ENCODE measurements around the gene RPS14.
A peak's percentile ranks its signal among the peaks of the same experiment; 100 is the strongest.
"Not testable (repeated sequence)": the region's sequence is repeated elsewhere in the genome, so short reads cannot be mapped to it uniquely, and the experiment has no call there.

The RPS14 gene

DNA sequence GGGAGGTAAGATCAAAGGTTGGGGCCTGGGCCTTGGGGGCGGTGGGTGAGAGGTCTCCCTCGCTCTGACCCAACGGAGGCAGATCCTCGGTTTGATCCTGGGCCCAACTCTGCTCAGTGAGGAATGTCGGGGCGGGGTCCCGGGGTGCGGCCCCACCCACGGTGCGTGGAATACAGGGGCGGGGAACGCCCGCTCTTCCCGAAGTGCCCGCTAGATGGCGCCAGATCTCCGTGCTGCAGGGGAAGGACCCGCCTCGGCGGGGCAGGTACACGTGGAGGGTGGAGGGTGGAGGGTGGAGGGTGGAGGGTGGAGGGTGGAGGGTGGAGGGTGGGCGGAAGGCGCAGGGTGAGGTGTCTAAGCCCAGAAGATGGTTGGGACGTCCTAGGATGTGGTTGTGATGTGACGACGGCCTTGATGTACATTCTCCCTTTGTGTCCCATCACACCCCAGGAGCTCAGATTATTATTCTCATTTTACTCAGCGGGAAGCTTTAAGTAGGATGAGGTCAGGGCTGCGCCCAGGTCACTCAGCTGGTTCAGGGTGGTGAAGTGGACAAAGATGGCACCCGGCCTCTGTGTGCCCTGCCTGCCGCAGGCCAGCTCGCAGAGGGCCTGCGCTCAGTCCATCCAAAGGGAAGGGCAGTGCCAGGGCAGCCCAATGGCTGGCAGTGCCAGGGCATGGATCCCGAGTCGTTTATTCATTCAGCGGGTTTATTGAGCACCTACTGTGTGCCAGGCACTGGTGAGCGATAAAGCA, 9.4 kb upstream of the RPS14 start:
- DNase-seq (ENCODE audit: low spot score in 2 of 2) (peak; percentile 94 to 97), ATAC-seq (peak; percentile 89)
- Mint-ChIP-seq H3K9me3 (no peaks in the 10 kb centered on the region), H3K27ac (no peak overlapping the region), H3K36me3 (peaks cover 5% of the 10 kb centered on the region), H3K4me1 (peaks cover 13% of the 10 kb centered on the region), H3K4me3 (peak overlapping the region; percentile 46)

DNA sequence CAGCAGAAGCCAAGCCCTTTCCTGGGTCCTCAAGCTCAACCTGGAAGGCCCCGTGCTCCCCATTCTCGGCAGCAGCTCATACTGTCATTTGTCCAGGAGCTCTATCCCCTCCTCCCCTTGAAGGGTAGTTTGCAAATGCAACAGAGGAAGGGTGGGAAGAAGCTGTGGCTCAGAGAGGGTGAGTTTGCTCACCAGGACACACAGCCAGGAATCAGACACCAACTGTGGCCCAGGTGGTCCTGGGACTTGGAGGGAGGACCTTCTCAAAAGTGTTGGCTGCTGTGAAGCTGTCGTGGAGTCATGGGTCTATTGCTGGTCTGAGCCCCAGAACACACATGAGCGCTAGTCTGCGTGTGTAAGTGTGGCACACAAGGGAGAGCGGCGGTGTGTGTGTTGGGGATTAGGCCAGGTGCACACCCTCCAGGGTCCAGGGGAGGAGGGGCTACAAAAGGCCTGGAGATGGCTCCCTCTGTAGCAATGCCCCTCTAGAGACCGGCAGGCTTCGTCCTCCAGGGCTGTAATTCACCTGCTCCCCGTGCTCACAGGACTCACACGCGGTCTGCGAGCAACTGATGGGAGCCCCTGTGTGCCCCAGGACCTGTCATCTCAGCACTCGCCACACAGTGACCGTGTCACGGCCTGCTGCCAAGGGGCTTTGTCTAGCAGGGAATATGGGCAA, 8.2 kb upstream of the RPS14 start:
- Mint-ChIP-seq H3K9me3 (no peaks in the 10 kb centered on the region), H3K4me1 (peaks cover 13% of the 10 kb centered on the region), H3K36me3 (peaks cover 5% of the 10 kb centered on the region), H3K4me3 (peak overlapping the region; percentile 46), H3K27ac (peak overlapping the region; percentile 83)
- no peak for ATAC-seq
- DNase-seq (ENCODE audit: low spot score in 2 of 2), result no peak

DNA sequence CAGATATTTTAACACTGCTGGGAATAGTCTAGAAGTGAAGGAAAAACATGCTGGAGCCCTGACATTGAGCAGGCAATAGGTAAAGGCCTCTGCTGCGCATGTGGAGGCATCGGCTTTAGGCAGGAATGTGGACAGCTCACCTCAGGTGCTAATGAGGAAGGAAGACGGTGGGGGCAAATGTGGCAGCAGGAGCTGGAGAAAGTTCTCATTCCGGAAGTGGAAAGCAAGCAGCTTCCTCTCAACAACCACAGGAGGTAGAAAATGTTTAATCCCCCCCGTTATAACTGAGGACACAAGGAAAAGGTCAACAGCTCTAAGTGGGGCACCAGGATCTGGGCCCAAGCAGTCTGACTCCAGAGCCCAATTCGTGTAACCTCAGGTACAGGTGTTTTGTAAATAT, 7.6 kb upstream of the RPS14 start:
- ATAC-seq, result no peak
- Mint-ChIP-seq H3K4me3 (no peak overlapping the region), H3K9me3 (no peaks in the 10 kb centered on the region), H3K27ac (peak overlapping the region; percentile 83), H3K4me1 (peaks cover 13% of the 10 kb centered on the region), H3K36me3 (peaks cover 5% of the 10 kb centered on the region)
- DNase-seq (ENCODE audit: low spot score in 2 of 2), result no peak

DNA sequence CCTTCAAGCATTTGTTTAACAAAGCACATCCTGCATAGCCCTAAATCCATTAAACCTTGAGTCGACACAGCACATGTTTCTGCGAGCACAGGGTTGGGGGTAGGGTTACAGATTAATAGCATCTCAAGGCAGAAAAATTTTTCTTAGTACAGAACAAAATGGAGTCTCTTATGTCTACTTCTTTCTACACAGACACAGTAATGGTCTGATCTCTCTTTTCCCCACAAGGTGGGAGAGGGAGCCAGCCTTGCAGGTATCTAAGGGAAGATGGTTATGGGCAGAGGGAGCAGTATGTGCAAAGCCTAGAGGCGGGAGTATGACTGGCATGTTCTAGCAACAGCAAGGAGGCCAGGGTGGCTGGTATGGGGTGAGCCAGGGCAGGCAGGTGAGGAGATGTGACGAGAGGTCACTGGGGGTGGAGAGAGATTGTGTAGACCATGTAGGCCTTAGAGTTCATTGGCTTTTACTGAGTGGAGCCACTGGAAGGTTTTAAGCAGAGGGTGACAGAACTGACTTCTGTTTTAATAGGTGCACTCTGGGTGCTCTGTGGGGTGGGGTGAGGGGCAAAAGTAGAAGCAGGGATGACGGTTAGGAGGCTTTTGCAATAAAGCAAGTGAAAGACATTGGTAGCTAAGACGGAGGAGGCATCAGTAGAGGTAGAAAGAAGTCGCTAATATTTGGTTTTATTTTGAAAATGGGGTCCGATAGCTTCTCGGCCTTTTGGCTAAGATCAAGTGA, 5.1 kb upstream of the RPS14 start:
- H3K27ac Mint-ChIP-seq, result no peak overlapping the region
- peaks cover 13% of the 10 kb centered on the region for H3K36me3 Mint-ChIP-seq
- DNase-seq (ENCODE audit: low spot score in 2 of 2) (no peak), ATAC-seq (no peak)
- no peaks in the 10 kb centered on the region for H3K9me3 Mint-ChIP-seq
- peaks cover 13% of the 10 kb centered on the region for H3K4me1 Mint-ChIP-seq
- no peak overlapping the region for H3K4me3 Mint-ChIP-seq

DNA sequence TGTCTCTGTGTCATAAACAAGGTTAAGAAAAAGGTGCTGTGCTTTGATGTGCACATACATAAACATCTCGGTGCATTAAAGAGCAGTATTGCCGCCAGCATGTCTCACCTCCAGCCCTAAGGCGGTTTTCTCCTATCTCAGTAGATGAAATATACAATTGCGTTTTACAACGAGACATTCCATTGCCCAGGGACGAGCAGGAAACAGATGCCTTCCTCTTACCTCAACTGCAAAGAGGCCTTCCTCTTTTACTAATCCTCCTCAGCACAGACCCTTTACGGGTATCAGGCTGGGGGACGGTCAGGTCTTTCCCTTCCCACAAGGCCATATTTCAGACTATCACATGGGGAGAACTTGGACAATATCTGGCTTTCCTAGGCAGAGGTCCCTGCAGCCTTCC, 4.5 kb upstream of the RPS14 start:
- not testable (repeated sequence) for H3K4me3 Mint-ChIP-seq; ATAC-seq; H3K27ac Mint-ChIP-seq; DNase-seq (ENCODE audit: low spot score in 2 of 2); H3K9me3 Mint-ChIP-seq
- Mint-ChIP-seq H3K36me3 (peaks cover 19% of the 10 kb centered on the region), H3K4me1 (peaks cover 13% of the 10 kb centered on the region)

DNA sequence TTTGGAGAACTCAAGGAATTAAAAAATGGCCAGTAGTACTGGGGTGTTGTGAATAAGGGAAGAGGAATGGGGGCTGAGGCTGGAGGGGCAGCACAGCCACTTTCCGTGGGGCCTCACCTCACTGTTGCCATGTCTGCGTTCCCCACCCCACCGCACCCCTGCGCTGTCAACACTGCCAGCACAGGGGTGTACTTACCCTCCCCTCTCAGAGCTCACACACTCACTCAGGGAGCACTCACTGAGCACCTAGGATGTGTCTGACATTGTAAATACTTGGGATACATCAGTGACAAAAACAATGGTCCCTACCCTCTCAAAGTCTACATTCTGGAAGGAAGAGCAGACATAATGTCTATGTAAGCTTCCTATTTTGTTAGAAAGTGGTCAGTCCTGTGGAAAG, 3.4 kb upstream of the RPS14 start:
- peaks cover 27% of the 10 kb centered on the region for H3K36me3 Mint-ChIP-seq
- H3K4me1 Mint-ChIP-seq, result peaks cover 20% of the 10 kb centered on the region
- no peak for ATAC-seq
- no peak for DNase-seq (ENCODE audit: low spot score in 2 of 2)
- H3K27ac Mint-ChIP-seq, result no peak overlapping the region
- no peak overlapping the region for H3K4me3 Mint-ChIP-seq
- H3K9me3 Mint-ChIP-seq, result no peaks in the 10 kb centered on the region

DNA sequence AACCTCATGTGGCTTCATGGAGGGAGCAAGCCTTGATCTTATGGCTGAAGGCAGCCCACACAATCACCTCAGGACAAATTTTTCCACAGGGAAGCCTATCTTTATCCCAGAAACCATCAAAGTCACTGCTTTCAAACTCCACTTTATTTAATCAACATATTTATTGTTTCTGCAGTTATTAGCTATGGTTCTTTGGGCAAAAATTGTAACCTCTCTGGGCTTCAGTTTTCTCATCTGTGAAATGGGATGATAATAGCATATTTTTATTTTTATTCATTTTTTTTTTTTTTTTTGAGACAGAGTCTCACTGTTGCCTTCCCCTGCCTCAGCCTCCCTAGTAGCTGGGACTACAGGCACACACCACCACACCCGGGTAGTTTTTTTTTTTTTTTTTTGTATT, 2.1 kb upstream of the RPS14 start:
- Mint-ChIP-seq H3K4me3 (no peak overlapping the region), H3K9me3 (no peaks in the 10 kb centered on the region), H3K27ac (no peak overlapping the region), H3K36me3 (peaks cover 39% of the 10 kb centered on the region), H3K4me1 (peaks cover 21% of the 10 kb centered on the region)
- ATAC-seq (no peak), DNase-seq (ENCODE audit: low spot score in 2 of 2) (no peak)

DNA sequence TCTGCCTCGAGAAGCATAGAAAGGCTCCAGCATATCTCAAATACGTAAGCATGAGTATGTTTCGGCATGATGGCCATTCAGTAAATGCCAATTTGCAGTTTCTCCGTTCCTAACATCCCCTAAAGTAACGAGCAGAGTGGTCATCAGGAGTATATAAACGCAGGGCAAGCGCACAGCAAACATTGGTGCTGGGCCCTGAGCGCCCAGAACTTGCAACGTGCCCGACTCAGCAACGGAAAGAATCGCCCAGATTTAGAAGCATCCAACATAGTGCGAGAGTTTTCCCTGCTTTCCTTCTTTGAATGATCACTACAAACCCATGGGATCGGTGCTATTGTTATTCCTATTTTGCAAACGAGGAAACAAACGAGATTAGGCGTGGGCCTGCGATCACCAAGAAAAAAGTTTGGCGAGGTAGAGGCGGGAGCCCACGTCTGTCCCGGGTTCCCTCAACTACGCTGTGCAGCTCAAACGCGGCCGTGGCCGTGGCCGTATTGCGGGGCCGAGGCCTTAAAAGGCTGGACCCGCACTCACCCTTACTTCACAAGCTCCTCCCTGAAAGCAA, 505 bp downstream of the RPS14 start:
- DNase-seq (ENCODE audit: low spot score in 2 of 2) (peak in 1 of 2 donors; percentile 56), ATAC-seq (peak; percentile 57)
- H3K4me1 Mint-ChIP-seq, result peaks cover 29% of the 10 kb centered on the region
- H3K27ac Mint-ChIP-seq, result peak overlapping the region; percentile 99
- H3K9me3 Mint-ChIP-seq, result no peaks in the 10 kb centered on the region
- H3K4me3 Mint-ChIP-seq, result peak overlapping the region; percentile 86
- H3K36me3 Mint-ChIP-seq, result peaks cover 64% of the 10 kb centered on the region

DNA sequence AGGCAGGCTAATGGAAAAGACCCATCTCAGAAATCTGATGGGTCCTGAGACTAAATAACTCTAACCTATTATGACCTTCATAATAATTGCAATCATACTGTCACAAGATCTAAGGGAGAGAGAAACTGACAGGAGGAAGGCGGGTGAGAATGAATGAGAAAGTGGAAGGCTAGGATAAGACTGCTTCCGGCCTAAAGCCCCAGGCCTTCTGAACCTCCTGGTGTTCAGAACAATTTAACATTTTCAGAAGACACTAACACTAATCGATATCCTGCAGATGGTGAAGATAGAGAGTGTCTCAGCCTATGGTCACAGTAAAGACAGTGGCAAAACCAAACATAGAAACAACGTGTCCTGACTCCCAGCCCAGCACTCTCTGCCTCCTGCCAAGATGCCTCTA, 1.2 kb downstream of the RPS14 start:
- Mint-ChIP-seq H3K9me3 (no peaks in the 10 kb centered on the region), H3K36me3 (peaks cover 71% of the 10 kb centered on the region), H3K27ac (peak overlapping the region; percentile 99), H3K4me1 (peaks cover 35% of the 10 kb centered on the region), H3K4me3 (peak overlapping the region; percentile 86)
- ATAC-seq, result no peak
- DNase-seq (ENCODE audit: low spot score in 2 of 2), result no peak

DNA sequence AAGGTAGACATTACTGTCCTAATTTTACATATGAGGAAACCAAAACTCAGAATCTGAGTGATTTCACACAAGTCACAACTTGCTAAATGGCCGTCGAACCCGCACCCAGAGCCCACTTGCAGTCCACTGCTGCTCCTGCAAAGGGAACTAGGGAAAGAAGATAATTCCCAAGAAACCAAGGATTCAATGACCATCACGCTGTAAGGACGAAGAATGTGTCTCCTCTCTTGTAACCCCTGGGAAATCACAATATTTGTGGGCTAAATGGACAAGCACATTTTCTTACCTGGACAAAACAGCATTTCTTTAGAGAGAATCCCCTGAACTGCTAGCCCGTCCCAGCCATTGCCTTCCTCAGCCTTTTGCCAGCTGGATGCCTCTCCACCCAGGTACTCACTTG, 2.4 kb downstream of the RPS14 start:
- H3K9me3 Mint-ChIP-seq, result no peaks in the 10 kb centered on the region
- peaks cover 38% of the 10 kb centered on the region for H3K4me1 Mint-ChIP-seq
- DNase-seq (ENCODE audit: low spot score in 2 of 2) (no peak), ATAC-seq (no peak)
- H3K36me3 Mint-ChIP-seq, result peaks cover 83% of the 10 kb centered on the region
- H3K4me3 Mint-ChIP-seq, result peak overlapping the region; percentile 86
- peak overlapping the region; percentile 99 for H3K27ac Mint-ChIP-seq

DNA sequence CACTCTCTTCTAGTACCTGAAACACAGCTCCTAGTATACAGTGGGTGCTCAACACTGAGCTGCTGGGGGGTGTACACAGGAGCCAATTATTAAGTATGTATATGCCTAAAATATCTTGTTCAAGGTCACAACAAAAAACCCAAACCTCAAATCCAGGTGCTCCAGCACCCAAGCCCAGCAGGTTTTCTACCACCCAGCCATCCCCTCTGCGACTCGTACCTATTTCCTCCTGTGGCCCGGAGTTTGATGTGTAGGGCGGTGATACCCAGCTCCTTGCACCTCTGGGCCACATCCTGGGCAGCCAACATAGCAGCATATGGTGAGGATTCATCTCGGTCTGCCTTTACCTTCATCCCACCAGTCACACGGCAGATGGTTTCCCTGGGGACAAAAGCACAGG, 3.0 kb downstream of the RPS14 start:
- Mint-ChIP-seq H3K27ac (peak overlapping the region; percentile 99), H3K4me3 (peak overlapping the region; percentile 86), H3K36me3 (peaks cover 88% of the 10 kb centered on the region), H3K4me1 (peaks cover 38% of the 10 kb centered on the region), H3K9me3 (no peaks in the 10 kb centered on the region)
- DNase-seq (ENCODE audit: low spot score in 2 of 2) (no peak), ATAC-seq (no peak)

DNA sequence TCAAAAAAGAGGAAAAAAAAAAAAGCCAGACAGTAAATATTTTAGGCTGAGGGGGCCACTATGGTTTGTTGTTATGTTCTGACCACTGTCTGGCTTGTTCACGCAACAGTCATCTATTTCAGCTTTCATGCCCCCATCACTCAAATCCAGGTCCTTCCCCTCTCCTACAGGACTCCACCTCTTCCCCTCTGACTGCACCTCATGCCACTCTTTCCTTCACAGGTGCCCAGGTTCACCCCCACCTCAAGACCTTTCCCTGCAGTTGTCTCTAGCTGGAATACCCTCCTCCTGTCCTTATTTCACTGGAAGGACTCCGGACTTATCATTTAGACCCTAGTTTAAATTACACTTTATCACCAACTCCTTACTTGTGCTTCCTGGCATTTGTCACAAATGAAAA, 3.5 kb downstream of the RPS14 start:
- Mint-ChIP-seq H3K27ac (peak overlapping the region; percentile 99), H3K4me1 (peaks cover 43% of the 10 kb centered on the region), H3K4me3 (peak overlapping the region; percentile 86), H3K9me3 (no peaks in the 10 kb centered on the region), H3K36me3 (peaks cover 88% of the 10 kb centered on the region)
- no peak for ATAC-seq
- DNase-seq (ENCODE audit: low spot score in 2 of 2), result no peak

DNA sequence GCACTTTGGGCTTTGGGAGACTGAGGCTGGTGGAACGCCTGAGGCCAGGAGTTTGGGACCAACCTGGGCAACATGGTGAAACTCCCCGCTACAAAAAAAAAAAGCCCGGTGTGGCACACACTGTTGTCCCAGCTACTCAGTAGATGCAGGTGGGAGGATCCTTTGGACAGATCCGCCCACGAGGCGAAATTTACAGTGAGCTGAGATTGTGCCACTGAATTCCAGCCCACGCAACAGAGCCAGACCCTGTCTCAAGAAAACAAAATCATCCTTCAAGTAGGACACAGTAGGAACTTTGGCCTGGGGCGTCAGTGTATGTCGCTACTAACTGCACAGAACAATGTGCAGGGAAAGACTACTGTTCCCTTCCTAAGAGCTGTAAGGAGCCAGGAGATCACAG, 4.8 kb downstream of the RPS14 start:
- peaks cover 47% of the 10 kb centered on the region for H3K4me1 Mint-ChIP-seq
- DNase-seq (ENCODE audit: low spot score in 2 of 2), result no peak
- H3K9me3 Mint-ChIP-seq, result no peaks in the 10 kb centered on the region
- no peak overlapping the region for H3K4me3 Mint-ChIP-seq
- peak overlapping the region; percentile 99 for H3K27ac Mint-ChIP-seq
- ATAC-seq, result no peak
- peaks cover 86% of the 10 kb centered on the region for H3K36me3 Mint-ChIP-seq

DNA sequence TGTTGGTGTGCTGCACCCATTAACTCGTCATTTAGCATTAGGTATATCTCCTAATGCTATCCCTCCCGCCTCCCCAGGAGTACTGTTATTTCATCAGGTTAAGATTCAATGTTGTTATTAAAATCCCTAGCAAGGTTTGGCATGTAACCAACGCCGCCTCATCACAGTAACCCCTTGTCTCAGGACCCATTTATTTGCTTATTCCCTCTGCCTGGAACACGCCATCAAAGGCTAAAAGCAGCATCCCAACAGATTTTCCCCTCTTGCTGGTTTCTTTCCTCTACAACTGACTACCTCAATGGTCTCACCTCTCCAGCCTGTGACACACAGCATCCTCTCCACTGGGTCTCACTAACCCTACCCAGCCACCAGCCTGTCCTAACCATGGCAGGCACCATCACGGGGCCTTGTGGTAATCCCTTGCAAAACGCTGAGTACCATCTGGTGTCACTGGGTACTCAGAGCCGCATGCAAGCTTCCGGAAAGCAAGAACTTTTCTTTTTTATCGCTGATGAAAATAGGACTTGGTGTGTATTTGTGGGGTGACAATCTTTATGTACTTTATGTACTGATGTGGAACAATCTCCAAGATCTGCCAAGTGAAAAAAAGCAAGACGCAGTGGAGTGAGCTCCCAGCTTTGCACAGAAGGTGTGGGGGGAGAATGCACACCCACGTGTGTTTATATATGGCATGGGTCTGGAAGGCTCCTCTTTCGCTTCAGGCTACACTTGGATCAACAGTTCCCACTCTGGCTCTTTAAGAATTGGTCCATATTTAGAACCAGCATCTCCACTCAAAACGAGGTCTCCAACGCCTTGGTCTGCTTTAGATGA, 6.1 kb downstream of the RPS14 start:
- DNase-seq (ENCODE audit: low spot score in 2 of 2), result no peak
- ATAC-seq, result peak; percentile 46
- Mint-ChIP-seq H3K36me3 (peaks cover 72% of the 10 kb centered on the region), H3K4me3 (no peak overlapping the region), H3K27ac (no peak overlapping the region), H3K9me3 (no peaks in the 10 kb centered on the region), H3K4me1 (peaks cover 42% of the 10 kb centered on the region)

DNA sequence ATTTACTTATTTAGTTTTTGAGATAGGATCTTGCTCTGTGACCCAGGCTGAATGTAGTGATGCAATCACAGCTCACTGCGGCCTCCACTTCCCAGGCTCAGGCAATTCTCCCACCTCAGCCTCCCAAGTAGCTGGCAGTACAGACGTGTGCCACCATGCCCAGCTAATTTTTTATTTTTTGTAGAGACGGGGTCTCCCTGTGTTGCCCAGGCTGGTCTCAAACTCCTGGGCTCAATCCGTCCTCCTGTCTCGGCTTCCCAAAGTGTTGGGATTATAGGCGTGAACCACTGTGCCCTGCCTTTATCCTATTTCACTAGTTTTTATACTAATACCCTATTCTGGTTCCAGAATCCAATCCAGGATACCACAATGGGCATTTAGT, 6.8 kb downstream of the RPS14 start:
- ATAC-seq (no peak), DNase-seq (ENCODE audit: low spot score in 2 of 2) (no peak)
- peaks cover 34% of the 10 kb centered on the region for H3K4me1 Mint-ChIP-seq
- no peak overlapping the region for H3K27ac Mint-ChIP-seq
- peaks cover 65% of the 10 kb centered on the region for H3K36me3 Mint-ChIP-seq
- H3K9me3 Mint-ChIP-seq, result no peaks in the 10 kb centered on the region
- no peak overlapping the region for H3K4me3 Mint-ChIP-seq
